GM12865 (cell line): ENCODE measurements around the gene GDPD4.

ENCODE experiments used
- DNase-seq: peaks from one replicate; pipeline ENCODE4 v3.0.0; 2010; ENCODE audit warnings: low read depth
- H3K4me3 ChIP-seq: 2 replicates; pipeline ENCODE4 v1.5.1; 2011; ENCODE audit warnings: mild to moderate bottlenecking, low read depth, low read length, control low read depth
- TF ChIP-seq, protein P1 (sequence below): IDR thresholded peaks from 2 replicates; pipeline ENCODE4 v1.5.1; 2011; ENCODE audit warnings: low read length, control low read depth, low read depth, inconsistent platforms; ENCODE audit not compliant: insufficient read depth; ENCODE audit errors: missing control alignments

The GDPD4 gene

GRCh38 chr11:77171254-77171653, 130.2 kb downstream of the GDPD4 start:
- H3K4me3 ChIP-seq, result no peak overlapping the region
- TF ChIP-seq, protein P1, sequence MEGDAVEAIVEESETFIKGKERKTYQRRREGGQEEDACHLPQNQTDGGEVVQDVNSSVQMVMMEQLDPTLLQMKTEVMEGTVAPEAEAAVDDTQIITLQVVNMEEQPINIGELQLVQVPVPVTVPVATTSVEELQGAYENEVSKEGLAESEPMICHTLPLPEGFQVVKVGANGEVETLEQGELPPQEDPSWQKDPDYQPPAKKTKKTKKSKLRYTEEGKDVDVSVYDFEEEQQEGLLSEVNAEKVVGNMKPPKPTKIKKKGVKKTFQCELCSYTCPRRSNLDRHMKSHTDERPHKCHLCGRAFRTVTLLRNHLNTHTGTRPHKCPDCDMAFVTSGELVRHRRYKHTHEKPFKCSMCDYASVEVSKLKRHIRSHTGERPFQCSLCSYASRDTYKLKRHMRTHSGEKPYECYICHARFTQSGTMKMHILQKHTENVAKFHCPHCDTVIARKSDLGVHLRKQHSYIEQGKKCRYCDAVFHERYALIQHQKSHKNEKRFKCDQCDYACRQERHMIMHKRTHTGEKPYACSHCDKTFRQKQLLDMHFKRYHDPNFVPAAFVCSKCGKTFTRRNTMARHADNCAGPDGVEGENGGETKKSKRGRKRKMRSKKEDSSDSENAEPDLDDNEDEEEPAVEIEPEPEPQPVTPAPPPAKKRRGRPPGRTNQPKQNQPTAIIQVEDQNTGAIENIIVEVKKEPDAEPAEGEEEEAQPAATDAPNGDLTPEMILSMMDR, result no peak
- no peak for DNase-seq

- TF ChIP-seq, protein P1, result no peak
- no peak for DNase-seq
Measured at GRCh38 chr11:77170107-77170506, 131.4 kb downstream of the GDPD4 start.

DNA sequence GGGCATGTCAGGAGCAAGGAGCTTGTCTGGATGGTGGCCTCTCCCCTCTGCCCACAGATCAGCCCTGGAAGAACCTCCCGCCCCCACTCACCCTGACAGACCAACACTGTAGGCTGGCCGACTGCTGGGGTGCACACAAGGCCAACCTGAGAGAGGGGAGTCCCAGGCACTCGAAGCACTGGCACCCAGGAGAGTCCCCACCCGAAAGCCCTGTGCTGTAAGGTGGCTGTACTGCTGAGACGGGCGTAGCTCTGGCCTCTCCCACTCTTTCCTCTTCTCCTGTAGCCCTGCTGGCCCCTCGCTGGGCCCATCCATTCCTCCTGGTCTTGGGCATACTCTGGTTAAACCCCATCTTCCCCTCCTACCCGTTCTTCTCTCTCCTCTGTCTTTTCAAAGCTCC, 133.7 kb downstream of the GDPD4 start:
- TF ChIP-seq, protein P1, result no peak
- H3K4me3 ChIP-seq, result no peak overlapping the region
- DNase-seq, result no peak

More at GRCh38 chr11:77170107-77170506, 131.4 kb downstream of the GDPD4 start:
- no peak overlapping the region for H3K4me3 ChIP-seq

DNA sequence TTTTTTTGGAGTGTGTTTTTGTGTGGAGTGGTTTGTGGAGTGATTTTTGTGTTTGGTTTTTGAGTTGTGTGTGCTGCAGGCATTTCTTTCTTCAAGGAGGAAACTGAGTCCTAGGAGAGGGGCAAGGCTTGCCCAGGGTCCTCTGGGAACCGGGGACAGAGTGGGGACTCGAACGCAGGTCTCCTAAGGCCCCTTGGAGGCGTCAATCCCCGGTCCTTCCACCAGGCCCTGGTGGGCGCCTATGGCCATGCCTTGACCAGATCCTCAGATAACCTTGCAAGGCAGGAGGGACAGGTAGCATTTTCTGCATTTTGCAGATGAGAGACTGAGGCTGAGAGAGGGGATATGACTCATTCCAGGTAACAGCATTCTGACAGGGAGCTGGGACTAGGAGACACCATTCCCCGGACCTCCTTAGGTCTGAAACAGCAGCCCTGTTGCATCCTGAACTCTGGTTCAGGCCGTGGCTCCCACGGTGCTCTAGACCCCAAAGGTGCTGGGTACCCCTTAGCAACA, 134.3 kb downstream of the GDPD4 start:
- TF ChIP-seq, protein P1, result no peak
- no peak overlapping the region for H3K4me3 ChIP-seq
- no peak for DNase-seq
